Hematopoietic multipotent progenitor cell treated with erythropoietin and hydrocortisone succinate and interleukin-3 and kit ligand, for 6 days (in vitro differentiated cells): ENCODE data around the gene TPD52L2.
A peak's percentile ranks its signal among the peaks of the same experiment; 100 is the strongest.
"Not testable (repeated sequence)": the region's sequence is repeated elsewhere in the genome, so short reads cannot be mapped to it uniquely, and the experiment has no call there.

ENCODE experiments used
- DNase-seq: peaks from one replicate; pipeline ENCODE4 v3.0.0-alpha.2; 2015

TPD52L2 gene

GRCh38 chr20:63836458-63837344, 28.4 kb upstream of the TPD52L2 start:
- no peak for DNase-seq

GRCh38 chr20:63837479-63837878, 27.6 kb upstream of the TPD52L2 start:
- no peak for DNase-seq

DNA sequence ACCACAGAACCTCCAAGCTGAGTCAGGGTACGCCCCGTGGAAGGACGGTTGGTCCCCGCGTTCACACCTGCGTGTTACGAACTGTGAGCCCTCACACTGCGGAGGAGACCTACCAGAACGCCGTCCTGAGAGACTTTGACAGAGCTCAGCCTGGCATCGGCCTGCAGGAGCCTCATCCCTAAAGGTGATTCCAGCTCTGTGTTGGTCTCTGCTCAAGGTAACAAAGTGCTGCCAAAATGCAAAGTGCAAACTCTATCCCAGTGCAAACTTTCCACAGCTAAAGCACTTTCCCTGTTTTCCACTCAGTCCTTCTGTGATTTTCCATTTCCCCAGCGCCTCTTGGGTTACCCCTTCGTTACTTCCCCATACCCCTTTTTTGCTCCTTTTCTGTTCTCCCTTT, 25.4 kb upstream of the TPD52L2 start:
- DNase-seq, result no peak

GRCh38 chr20:63840405-63840828, 24.7 kb upstream of the TPD52L2 start:
- no peak for DNase-seq

DNA sequence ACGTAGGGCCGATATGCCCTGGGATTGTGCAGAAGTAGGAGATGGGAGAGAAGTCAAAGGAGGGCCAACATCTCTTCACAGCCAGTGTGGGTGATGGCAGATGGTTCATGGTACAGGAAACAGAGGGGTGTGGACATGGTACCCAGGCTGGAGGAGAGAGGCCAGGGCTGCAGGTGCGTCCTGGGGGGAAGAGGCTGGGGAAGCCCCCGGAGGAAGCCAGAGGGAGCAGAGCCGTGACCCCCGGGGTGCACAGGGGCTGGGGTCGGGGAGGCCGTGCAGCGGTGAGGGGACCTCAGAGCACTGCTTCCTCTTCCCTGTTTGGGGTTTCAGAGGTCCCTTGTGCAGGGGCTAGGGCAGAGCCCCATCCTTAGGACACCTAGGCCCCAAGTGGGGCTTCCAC, 22.8 kb upstream of the TPD52L2 start:
- DNase-seq, result no peak

GRCh38 chr20:63843222-63843621, 21.8 kb upstream of the TPD52L2 start:
- DNase-seq, result no peak

DNA sequence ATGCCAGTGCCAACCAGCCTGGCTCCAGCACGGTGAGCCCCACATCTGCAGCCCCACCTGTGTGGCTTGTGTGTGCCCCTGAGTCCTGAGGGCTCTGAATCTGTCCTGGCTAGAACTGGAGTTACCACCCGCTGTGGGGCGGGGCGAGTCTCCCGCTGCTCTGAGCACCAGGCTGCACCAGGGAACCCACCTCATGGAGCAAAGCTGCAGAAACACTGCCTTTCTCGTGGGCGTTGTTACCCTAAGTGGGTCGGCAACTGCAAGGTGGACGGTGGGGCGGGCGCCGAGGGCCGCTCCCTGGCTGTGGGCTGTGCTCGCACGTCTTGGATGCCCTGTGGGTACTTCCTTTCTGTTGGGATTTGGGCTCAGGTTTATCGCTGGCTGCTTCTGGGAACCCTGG, 21.3 kb upstream of the TPD52L2 start:
- DNase-seq, result no peak

- DNase-seq, result no peak
Measured at GRCh38 chr20:63844511-63844991, 20.5 kb upstream of the TPD52L2 start.

DNA sequence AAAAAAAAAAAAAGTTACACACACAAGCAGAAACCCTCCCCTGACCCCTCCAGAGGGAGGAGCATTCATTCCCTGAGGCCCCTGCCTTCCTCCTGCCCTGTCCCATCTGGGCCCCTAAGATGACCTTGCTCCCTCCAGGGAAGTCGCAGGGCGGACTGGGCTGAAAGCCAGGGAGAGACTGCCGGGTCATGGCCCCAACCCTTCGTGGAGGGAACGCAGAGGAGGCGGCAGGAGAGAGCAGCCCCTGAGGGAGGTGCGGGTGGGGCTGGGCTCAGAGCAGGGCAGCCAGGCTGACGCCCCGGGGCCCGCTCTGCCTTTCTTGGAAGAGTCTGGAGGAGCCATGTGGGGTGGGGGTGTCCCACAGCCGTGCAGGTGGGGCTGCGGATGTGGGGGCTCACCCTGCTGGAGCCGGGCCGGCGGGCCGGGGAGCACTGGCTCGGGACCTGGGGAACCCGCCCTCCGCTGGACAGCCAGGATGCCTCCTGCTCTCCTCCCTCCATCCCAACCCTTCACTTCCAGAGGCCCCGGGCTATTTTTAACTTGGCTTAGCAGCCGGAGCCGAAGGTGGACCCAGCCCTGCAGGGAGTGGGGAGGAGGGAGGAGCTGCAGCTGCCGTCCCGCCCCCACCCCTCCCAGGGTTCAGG, 18.8 kb upstream of the TPD52L2 start:
- peak; percentile 45 for DNase-seq

GRCh38 chr20:63846888-63847236, 18.2 kb upstream of the TPD52L2 start:
- DNase-seq, result no peak

GRCh38 chr20:63847237-63848002, 17.6 kb upstream of the TPD52L2 start:
- DNase-seq, result no peak

GRCh38 chr20:63848003-63848911, 16.8 kb upstream of the TPD52L2 start:
- no peak for DNase-seq

DNA sequence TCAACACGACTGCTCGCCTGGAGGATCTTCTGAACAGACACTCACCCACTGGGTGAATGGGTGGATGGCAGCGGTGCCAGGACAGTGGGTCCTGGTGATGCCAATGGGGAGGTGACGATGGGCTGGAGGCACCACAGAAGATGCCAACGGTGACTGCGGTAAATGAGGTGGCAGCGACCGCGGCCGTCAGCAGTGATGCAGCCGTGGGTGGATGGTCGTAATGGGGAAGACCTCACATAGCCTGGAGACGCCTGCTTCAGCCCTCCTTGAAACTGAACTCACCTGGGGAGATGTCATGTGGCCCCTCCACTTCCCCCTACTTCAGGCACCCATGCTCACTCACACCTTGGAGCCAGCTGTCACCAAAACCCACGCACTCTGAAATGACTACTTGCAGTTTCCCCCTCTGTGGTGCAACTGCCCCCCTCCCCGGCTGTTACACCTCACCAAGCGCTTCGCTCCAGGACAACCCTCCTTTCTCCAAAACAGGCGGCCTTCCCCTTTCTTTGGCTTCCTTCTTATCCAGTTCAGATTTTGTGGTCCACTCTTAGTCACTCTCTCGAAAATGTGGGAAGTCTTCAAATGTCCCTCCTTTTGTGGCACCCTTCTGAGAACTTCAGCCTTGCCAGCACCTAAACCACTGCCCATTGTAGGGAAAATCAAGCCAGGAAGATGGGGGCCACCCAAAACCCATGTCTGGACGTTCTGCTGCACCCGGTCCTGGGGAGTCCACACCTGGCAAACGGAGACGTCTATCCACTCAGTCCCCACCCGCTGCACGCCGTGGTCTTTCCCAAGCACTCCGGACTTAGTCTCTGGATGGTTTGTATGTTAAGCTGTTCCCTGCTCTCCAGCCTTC, 14.2 kb upstream of the TPD52L2 start:
- DNase-seq, result no peak

DNA sequence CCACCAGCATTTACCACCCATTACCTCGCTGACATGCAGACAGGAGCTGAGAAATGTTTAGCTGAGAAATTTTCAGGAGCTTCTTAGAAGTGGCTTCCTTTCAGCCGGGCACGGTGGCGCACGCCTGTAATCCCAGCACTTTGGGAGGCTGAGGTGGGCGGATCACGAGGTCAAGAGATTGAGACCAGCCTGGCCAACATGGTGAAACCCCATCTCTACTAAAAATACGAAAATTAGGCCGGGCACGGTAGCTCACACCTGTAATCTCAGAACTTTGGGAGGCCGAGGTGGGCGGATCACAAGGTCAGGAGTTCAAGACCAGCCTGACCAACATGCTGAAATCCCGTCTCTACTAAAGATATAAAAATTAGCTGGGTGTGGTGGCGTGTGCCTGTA, 13.5 kb upstream of the TPD52L2 start:
- not testable (repeated sequence) for DNase-seq

DNA sequence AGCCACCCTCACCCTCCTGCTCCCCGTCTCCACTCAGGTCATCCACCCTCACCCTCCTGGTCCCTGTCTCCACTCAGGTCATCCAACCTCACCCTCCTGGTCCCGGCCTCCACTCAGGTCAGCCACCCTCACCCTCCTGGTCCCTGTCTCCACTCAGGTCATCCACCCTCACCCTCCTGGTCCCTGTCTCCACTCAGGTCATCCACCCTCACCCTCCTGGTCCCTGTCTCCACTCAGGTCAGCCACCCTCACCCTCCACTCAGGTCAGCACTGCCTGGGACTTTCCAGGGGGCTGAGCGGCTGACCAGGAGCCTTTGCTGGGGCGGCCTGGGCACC, 11.4 kb upstream of the TPD52L2 start:
- DNase-seq, result not testable (repeated sequence)

DNA sequence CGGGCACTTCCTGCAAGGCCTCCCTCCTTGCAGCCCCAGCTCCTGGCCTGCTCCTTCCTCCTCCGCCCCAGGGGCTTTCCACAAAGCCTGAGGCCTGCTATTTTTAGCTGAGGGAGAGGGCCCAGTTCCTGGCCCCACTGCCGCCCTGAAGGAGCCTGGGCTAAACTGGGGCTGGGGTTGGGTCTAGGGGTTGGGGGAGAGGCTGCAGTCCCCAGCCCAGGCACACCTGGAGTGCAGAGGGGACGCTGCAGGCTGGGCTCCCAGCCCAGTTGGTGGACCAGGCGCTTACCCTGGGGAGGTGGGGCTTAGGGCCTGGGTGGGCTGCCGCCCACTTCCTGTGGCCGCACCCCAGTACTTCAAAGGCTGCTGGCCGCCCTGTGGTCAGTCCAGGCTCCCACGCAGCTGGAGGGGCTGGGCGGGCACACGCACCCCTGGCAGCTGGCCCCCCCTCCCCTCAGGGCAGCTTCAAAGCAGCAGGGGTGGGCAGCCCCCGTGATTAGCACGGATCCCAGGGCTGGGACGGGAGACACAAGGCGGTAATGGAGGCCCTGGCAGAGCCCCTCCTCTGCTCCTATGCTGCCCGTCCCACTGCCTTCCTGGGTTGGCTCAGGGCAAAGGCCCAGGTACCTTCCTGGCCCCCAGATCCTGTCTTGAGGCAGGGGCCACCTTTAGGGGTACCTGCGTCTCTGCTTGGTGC, 10.9 kb upstream of the TPD52L2 start:
- no peak for DNase-seq

DNA sequence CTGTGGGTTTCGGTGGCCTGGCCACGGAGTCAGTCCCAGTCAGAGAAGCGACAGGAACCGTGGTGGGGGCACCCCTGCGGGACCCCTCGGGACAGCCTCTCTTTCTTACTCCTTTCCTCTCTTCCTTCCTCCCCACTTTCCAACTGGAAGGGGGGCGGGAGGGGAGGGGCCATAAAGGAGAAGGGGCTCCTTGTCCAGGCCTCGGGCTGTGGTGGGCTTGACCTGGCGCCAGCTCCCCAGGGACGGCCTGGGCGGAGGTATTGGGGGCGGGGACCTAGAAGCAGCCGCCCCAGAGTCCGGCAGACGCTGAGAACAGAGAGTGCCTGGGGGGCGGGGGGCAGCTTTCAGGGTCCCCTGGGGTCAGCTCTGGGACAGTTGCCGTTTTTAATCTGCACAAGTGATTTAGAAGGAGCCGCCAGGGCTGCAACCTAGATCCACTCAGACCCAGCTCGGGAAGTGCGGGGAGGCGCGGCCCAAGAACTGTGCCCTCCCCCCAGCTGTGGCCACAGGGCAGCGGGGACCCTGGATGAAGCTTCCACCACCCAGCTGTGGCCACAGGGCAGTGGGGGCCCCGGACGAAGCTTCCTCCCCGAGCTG, 10.2 kb upstream of the TPD52L2 start:
- DNase-seq, result no peak

DNA sequence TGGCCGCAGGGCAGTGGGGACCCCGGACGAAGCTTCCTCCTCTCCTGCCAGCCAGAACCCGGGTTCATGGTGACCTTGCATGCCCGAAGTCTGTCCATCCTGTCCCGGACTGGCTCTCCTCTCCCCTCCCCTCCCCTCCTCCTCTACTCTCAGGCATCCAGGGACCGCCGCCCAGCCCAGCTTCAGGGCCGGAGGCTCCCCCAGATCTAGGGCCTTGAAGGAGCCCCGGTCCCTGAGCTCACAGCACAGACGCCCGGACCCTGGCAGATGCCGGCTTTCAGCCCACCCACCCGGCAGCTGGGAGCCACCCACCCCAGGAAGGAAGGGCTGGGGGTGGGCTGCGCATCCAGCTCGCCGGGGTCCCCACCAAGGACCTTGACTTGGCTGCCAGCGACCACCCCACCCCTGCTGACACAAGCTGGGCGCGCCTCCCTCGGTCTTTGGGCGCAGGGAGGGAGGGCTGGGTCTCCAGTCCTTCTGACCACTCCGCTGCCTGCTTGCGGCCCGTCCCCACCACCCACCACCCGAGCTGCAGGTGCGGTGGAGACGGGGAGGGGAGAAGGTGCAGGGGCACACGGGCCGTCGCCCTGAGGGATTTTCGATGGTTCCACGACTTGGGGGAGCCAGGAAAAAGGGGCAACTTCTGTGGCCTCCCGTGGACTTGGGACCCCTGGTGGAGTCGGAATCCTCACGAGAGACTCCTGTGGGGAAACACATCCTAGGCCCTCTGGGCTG, 9.5 kb upstream of the TPD52L2 start:
- DNase-seq, result no peak

GRCh38 chr20:63856098-63856511, 9.0 kb upstream of the TPD52L2 start:
- no peak for DNase-seq
